Epithelial cell of proximal tubule (primary cell): ENCODE data around the gene SKAP1. TPM values are rescaled to one million over a fixed set of nuclear protein-coding genes. Genes with fewer than 3 reads are reported as not detected.

Experiments used
- DNase-seq: peaks from one replicate; pipeline ENCODE4 v3.0.0-alpha.2; 2011; ENCODE audit warnings: low read depth
- H3K4me3 ChIP-seq: 2 replicates; pipeline ENCODE4 v1.5.1; 2011; ENCODE audit warnings: low read depth, mild to moderate bottlenecking, low read length
- CTCF ChIP-seq: conservative IDR thresholded peaks from 2 replicates; pipeline ENCODE4 v1.5.1; 2012; ENCODE audit warnings: low read depth, mild to moderate bottlenecking, low read length
- total RNA-seq: library from RNA; depleted of rRNA; stranded (reverse); fragments of >200 nt; gene quantifications from 2 replicates; pipeline ENCODE4 v1.2.3, GENCODE V29; 2015

Gene SKAP1
- total RNA-seq, 1 donor from 2014 or later, result 11.4 TPM

GRCh38 chr17:48439875-48440505, 10.0 kb upstream of the SKAP1 start:
- DNase-seq, result no peak
- H3K4me3 ChIP-seq, result no peak overlapping the region
- no peak for TF ChIP-seq CTCF

GRCh38 chr17:48439110-48439850, 9.3 kb upstream of the SKAP1 start:
- DNase-seq, result no peak
- no peak for TF ChIP-seq CTCF
- no peak overlapping the region for H3K4me3 ChIP-seq

GRCh38 chr17:48438516-48439061, 8.6 kb upstream of the SKAP1 start:
- no peak overlapping the region for H3K4me3 ChIP-seq
- TF ChIP-seq CTCF, result no peak
- DNase-seq, result no peak

GRCh38 chr17:48433896-48434295, 3.9 kb upstream of the SKAP1 start:
- no peak for TF ChIP-seq CTCF
- no peak for DNase-seq
- no peak overlapping the region for H3K4me3 ChIP-seq

GRCh38 chr17:48432820-48433775, 3.1 kb upstream of the SKAP1 start:
- DNase-seq, result no peak
- no peak for TF ChIP-seq CTCF
- no peak overlapping the region for H3K4me3 ChIP-seq

- no peak for TF ChIP-seq CTCF
- no peak for DNase-seq
- peak overlapping the region; percentile 52 for H3K4me3 ChIP-seq
These were observed 858 bp downstream of the SKAP1 start for GRCh38 chr17:48429156-48429555.
